GM18873 (cell line): ENCODE measurements around the gene NRM.
A peak's percentile ranks its signal among the peaks of the same experiment; 100 is the strongest.

ENCODE experiments used
- ATAC-seq: cut with Tn5 transposase; IDR thresholded peaks from one replicate; pipeline ENCODE4 v1.9.1; 2021; ENCODE audit warnings: mild to moderate bottlenecking, moderate library complexity, moderate number of reproducible peaks; ENCODE audit not compliant: unreplicated experiment, low FRiP score

Gene NRM

GRCh38 chr6:30689022-30689865 lies 1.5 kb downstream of the NRM start:
- no peak for ATAC-seq

- no peak for ATAC-seq
These were observed 2.2 kb downstream of the NRM start for GRCh38 chr6:30688569-30688968.

GRCh38 chr6:30687659-30688431 lies 2.9 kb downstream of the NRM start:
- no peak for ATAC-seq

- ATAC-seq: peak; percentile 36
These were observed 3.7 kb downstream of the NRM start for GRCh38 chr6:30686908-30687658.

- ATAC-seq: no peak
These were observed 4.5 kb downstream of the NRM start, which contains the start of gene PPP1R18 for GRCh38 chr6:30686009-30686907. Gene PPP1R18 (minus strand): TSS chr6:30686645. CDS start chr6:30686018, 627 bp downstream.

- no peak for ATAC-seq
These were observed 5.4 kb downstream of the NRM start for GRCh38 chr6:30685157-30686008.

GRCh38 chr6:30684386-30685156 lies 6.2 kb downstream of the NRM start:
- no peak for ATAC-seq

- no peak for ATAC-seq
These were observed 6.8 kb downstream of the NRM start for GRCh38 chr6:30683980-30684338.

- no peak for ATAC-seq
These were observed 7.4 kb downstream of the NRM start for GRCh38 chr6:30683183-30683979.

- peak; percentile 37 for ATAC-seq
These were observed 8.4 kb downstream of the NRM start for GRCh38 chr6:30682143-30683117.

- ATAC-seq: no peak
These were observed 9.0 kb downstream of the NRM start for GRCh38 chr6:30681766-30682142.

- no peak for ATAC-seq
These were observed 10.8 kb downstream of the NRM start for GRCh38 chr6:30679765-30680535.

GRCh38 chr6:30678964-30679726 lies 11.6 kb downstream of the NRM start:
- no peak for ATAC-seq

- no peak for ATAC-seq
These were observed 14.0 kb downstream of the NRM start for GRCh38 chr6:30676660-30677285.
